ENCODE results near the gene LHX6. TPM values are rescaled to one million over a fixed set of nuclear protein-coding genes. Genes with fewer than 3 reads are reported as not detected.

LHX6 gene
- total RNA-seq, 1 experiment from 2014 or later = 1.8 TPM

DNA sequence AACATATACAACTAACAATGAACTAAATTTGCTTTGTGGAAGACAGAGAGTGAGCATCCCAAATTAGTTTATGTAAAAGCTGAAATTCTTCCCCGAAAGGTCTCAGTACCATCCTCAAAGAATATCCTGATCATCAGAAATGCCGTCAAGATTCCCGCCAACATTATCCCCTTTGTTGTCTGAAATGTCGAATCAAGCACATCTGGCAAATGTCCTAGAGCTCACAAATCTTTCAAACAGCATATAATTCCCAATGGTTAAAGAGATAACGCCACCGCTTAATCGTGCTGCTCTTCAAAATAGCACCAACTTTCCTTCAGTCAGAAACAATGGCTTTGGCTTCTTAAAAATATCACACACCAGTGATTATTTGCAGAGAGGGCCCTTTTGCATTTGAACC lies 45.3 kb downstream of the LHX6 start:
- no peak overlapping the region for H3T11ph ChIP-seq (ENCODE audit: low read length)
- no peak overlapping the region for H3K4me2 ChIP-seq (ENCODE audit: insufficient read depth, insufficient read length, low read length)
- no peak overlapping the region for H2BK120ac ChIP-seq (ENCODE audit: low read depth, low read length, poor library complexity, severe bottlenecking)
- H3K9me3 Mint-ChIP-seq = no peaks in the 10 kb centered on the region
- H2BK5ac ChIP-seq (ENCODE audit: insufficient read length, low read length) = no peak overlapping the region
- no peak overlapping the region for H4K8ac ChIP-seq (replicated peaks; ENCODE audit: insufficient read length, low read depth, low read length)
- peaks cover 2% of the 10 kb centered on the region; the same call in 1 of the 2 replicates for H3K27me3 Mint-ChIP-seq (ENCODE audit: low read depth)
- no peak overlapping the region for H2AK5ac ChIP-seq (ENCODE audit: insufficient read length, low read length)
- no peak overlapping the region for H3K23ac ChIP-seq (ENCODE audit: insufficient read length, low read depth, low read length)
- no peaks in the 10 kb centered on the region for H3K4me1 ChIP-seq (ENCODE audit: insufficient read depth, low read length)
- no peak overlapping the region for H3K9ac ChIP-seq (ENCODE audit: extremely low read depth, insufficient read length, low read length)
- H2BK20ac ChIP-seq (ENCODE audit: low read depth, low read length, poor library complexity, severe bottlenecking) = no peak overlapping the region
- DNase-seq = no peak
- no peaks in the 10 kb centered on the region for H3K23me2 ChIP-seq (ENCODE audit: insufficient read length, low read depth, low read length, poor library complexity, severe bottlenecking)
- TF ChIP-seq CTCF (conservative IDR thresholded peaks at IDR 0.05) = no peak
- H3K27me3 ChIP-seq (ENCODE audit: insufficient read depth, low read length) = no peaks in the 10 kb centered on the region
- WGBS (ENCODE audit: extremely low coverage, insufficient read length, low lambda C conversion rate) = no CpG with 5 or more reads among the region's 7 CpGs
- H3K9me3 ChIP-seq (ENCODE audit: control insufficient read depth, low read depth, low read length) = no peaks in the 10 kb centered on the region
- no peak overlapping the region for H4K5ac ChIP-seq (ENCODE audit: insufficient read length, low read depth, low read length)
- peaks cover 2 to 12% of the 10 kb centered on the region in 2 experiments; a peak in 1 of 4 replicates for H3K4me1 Mint-ChIP-seq
- no peak overlapping the region for H4K91ac ChIP-seq (ENCODE audit: insufficient read length, low read depth, low read length)
- no peak overlapping the region for H3K4me3 Mint-ChIP-seq
- H3K27ac Mint-ChIP-seq = no peak overlapping the region
- H3K36me3 Mint-ChIP-seq (ENCODE audit: insufficient read depth in 1 of 3, low read depth in 3 of 3) = no peaks in the 10 kb centered on the region
- no peaks in the 10 kb centered on the region for H3K79me1 ChIP-seq (ENCODE audit: insufficient read depth, low read depth, low read length, poor library complexity, severe bottlenecking)
- no peak overlapping the region for H2AFZ ChIP-seq (ENCODE audit: low read length)
- H2BK12ac ChIP-seq (ENCODE audit: insufficient read length, low read depth, low read length) = no peak overlapping the region
- no peak overlapping the region for H2BK15ac ChIP-seq (ENCODE audit: low read depth, low read length)
- H3K4ac ChIP-seq (ENCODE audit: low read depth, low read length) = no peak overlapping the region
- no peaks in the 10 kb centered on the region for H3K79me2 ChIP-seq (ENCODE audit: insufficient read depth, low read length)
- no peaks in the 10 kb centered on the region for H4K20me1 ChIP-seq (ENCODE audit: control insufficient read depth, insufficient read depth, insufficient read length)
- H3K56ac ChIP-seq (ENCODE audit: insufficient read length, low read depth, low read length) = no peak overlapping the region
- no peak overlapping the region for H3K14ac ChIP-seq (ENCODE audit: insufficient read depth, low read length)
- no peak overlapping the region for H3K27ac ChIP-seq (ENCODE audit: insufficient read length, low read depth, low read length)
- no peak overlapping the region for H3K18ac ChIP-seq (ENCODE audit: insufficient read length, low read depth, low read length)

Data from H9 (cell line).